ENCODE results near the gene KCNH1. TPM values are rescaled to one million over a fixed set of nuclear protein-coding genes. Genes with fewer than 3 reads are reported as not detected.

Gene KCNH1
- total and polyA plus RNA-seq, 3 donors from 2014 or later = 1.5 to 4.2 (median 2.8) TPM

- no peaks in the 10 kb centered on the region for H3K27me3 ChIP-seq
- intact Hi-C loops (cut with DNase I; ENCODE audit: low total_unique reads) = no loop called here
- H3K27ac ChIP-seq = no peak overlapping the region
- H3K9me3 ChIP-seq = no peaks in the 10 kb centered on the region
- WGBS, 2 donors = 62 to 69% methylated on average over 1 of the region's 1 CpG
- H3K4me1 ChIP-seq = no peaks in the 10 kb centered on the region
- no peaks in the 10 kb centered on the region for H3K36me3 ChIP-seq (ENCODE audit: low read depth, missing control alignments)
- DNase-seq = no peak
- no peak overlapping the region for H3K4me3 ChIP-seq
- TF ChIP-seq CTCF (IDR thresholded peaks at IDR 0.05) = no peak
- TF ChIP-seq POLR2A (IDR thresholded peaks at IDR 0.05) = no peak
Observed at GRCh38 chr1:210794445-210794844, 339.5 kb downstream of the KCNH1 start.

DNA sequence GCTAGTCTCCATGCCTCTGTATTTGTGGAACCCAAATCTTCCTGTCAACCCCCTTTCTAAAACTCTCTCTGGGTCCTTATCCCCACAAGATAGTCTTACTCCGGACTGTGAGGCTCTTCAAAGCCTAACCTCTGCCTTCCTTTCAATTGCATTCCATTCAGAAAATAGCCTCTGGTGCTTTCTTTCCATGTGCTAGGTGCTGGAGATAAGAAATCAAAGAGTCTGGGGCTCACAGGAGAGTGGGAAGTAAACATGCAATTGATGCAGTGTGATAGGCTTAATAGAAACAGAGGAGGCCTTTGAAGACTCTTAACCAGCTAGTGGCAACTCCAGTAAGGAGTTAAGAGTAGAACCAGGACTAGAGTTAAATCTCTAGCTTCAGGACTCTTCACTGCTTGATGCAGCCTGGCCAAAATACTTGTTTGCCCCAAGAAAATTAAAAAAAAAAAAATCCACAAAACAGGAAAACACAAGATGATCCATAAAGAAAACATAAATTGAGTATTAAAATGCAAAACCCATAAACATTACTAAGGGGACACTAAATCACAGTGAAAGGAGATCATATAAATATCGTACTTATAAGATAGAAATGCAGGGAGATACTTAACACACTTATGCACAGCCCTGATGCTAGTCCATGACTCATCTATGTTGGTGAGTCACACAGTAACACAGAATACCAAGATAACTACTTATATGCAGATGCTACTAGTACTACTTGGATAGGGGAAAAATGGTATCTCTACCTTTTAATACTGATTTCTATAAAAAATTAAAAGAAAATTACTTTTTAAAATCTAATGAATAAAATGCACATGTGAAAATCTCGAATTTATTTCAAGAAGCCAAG, 341.5 kb downstream of the KCNH1 start:
- TF ChIP-seq CTCF (IDR thresholded peaks at IDR 0.05) (no peak), POLR2A (IDR thresholded peaks at IDR 0.05) (no peak)
- Histone ChIP-seq H3K4me1 (no peaks in the 10 kb centered on the region), H3K27ac (no peak overlapping the region), H3K27me3 (no peaks in the 10 kb centered on the region), H3K4me3 (no peak overlapping the region), H3K9me3 (no peaks in the 10 kb centered on the region), H3K36me3 (ENCODE audit: low read depth, missing control alignments) (no peaks in the 10 kb centered on the region)
- intact Hi-C loops (cut with DNase I; ENCODE audit: low total_unique reads) = no loop called here
- no peak for DNase-seq
- 66 to 77% methylated on average over 3 of the region's 3 CpGs for WGBS, 2 donors

GRCh38 chr1:210790196-210790595, 343.8 kb downstream of the KCNH1 start:
- intact Hi-C loops (cut with DNase I; ENCODE audit: low total_unique reads) = no loop called here
- TF ChIP-seq POLR2A (IDR thresholded peaks at IDR 0.05) (no peak), CTCF (IDR thresholded peaks at IDR 0.05) (no peak)
- 73 to 76% methylated on average over 2 of the region's 2 CpGs for WGBS, 2 donors

DNA sequence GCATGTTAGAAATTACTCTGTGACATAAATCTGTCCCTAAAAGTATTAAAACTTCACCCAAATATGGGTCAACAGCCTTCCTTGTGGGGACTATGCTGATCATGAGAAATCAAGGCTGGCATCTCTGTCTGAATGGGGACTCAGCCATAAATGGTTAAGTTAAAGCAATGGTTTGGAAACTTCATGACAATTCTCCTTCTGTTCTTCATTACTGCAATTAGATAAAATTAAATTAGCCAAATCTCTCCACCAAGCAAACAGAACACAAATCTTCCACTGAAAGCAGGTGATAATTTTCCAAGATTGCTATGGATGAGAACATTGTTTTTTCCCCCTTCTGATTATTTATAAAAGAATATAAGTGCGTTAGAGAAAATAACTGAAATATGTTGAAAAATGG, 346.1 kb downstream of the KCNH1 start:
- DNase-seq = no peak
- H3K4me3 ChIP-seq = no peak overlapping the region
- 72 to 80% methylated on average over 1 of the region's 1 CpG for WGBS, 2 donors

More at GRCh38 chr1:210790196-210790595, 343.8 kb downstream of the KCNH1 start:
- DNase-seq = no peak
- Histone ChIP-seq H3K9me3 (no peaks in the 10 kb centered on the region), H3K4me1 (no peaks in the 10 kb centered on the region), H3K4me3 (no peak overlapping the region), H3K27ac (no peak overlapping the region), H3K27me3 (no peaks in the 10 kb centered on the region), H3K36me3 (ENCODE audit: low read depth, missing control alignments) (no peaks in the 10 kb centered on the region)

More for the DNA sequence above, 346.1 kb downstream of the KCNH1 start:
- TF ChIP-seq POLR2A (IDR thresholded peaks at IDR 0.05) = no peak
- no peak for TF ChIP-seq CTCF (IDR thresholded peaks at IDR 0.05)
- Histone ChIP-seq H3K9me3 (no peaks in the 10 kb centered on the region), H3K27ac (no peak overlapping the region), H3K4me1 (no peaks in the 10 kb centered on the region), H3K27me3 (no peaks in the 10 kb centered on the region), H3K36me3 (ENCODE audit: low read depth, missing control alignments) (no peaks in the 10 kb centered on the region)
- intact Hi-C loops (cut with DNase I; ENCODE audit: low total_unique reads) = no loop called here

Data from testis (tissue), 3 donors.